ENCODE data around the gene PCDHB10.
"Not testable (repeated sequence)": the region's sequence is repeated elsewhere in the genome, so short reads cannot be mapped to it uniquely, and the experiment has no call there.

PCDHB10 gene

DNA sequence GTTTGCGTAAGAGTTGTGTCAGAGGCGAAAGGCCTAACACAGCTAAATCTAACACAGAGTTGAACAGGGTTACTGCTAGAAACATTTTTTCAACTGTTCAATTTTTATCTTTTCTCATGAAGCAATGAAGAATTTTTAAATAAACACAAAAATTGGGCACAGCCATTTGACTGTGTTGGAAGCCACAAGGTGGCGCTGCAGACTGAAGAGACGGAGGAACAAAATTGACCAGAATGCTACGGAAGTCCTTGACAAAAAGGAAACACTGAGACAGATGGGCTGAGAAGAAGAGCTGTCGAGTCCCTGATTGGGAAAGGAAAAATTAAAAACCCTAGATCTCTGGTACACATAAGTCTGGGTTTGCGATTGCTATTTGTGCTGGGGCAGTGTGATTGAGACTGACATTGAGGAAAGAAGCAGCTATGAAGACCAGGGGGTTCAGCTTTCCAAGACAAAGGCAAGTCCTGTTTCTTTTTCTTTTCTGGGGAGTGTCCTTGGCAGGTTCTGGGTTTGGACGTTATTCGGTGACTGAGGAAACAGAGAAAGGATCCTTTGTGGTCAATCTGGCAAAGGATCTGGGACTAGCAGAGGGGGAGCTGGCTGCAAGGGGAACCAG, 5.1 kb upstream of the PCDHB10 start, which contains the start of gene PCDHB9:
TSS of gene PCDHB9 (plus strand) at position 265 of the 616 bp plus-strand sequence. CDS start at position 423, 158 bp downstream.
- no peak for DNase-seq (ENCODE audit: low read depth in 2 of 2, low spot score in 1 of 2)

DNA sequence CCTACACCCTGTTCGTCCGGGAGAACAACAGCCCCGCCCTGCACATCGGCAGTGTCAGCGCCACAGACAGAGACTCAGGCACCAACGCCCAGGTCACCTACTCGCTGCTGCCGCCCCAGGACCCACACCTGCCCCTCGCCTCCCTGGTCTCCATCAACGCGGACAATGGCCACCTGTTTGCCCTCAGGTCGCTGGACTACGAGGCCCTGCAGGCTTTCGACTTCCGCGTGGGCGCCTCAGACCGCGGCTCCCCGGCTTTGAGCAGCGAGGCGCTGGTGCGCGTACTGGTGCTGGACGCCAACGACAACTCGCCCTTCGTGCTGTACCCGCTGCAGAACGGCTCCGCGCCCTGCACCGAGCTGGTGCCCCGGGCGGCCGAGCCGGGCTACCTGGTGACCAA, 3.5 kb upstream of the PCDHB10 start:
- not testable (repeated sequence) for DNase-seq (ENCODE audit: low read depth in 2 of 2, low spot score in 1 of 2)

DNA sequence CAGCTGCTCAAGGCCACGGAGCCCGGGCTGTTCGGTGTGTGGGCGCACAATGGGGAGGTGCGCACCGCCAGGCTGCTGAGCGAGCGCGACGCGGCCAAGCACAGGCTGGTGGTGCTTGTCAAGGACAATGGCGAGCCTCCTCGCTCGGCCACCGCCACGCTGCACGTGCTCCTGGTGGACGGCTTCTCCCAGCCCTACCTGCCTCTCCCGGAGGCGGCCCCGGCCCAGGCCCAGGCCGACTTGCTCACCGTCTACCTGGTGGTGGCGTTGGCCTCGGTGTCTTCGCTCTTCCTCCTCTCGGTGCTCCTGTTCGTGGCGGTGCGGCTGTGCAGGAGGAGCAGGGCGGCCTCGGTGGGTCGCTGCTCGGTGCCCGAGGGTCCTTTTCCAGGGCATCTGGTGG, 3.0 kb upstream of the PCDHB10 start:
- DNase-seq (ENCODE audit: low read depth in 2 of 2, low spot score in 1 of 2) = not testable (repeated sequence)

GRCh38 chr5:141194332-141194731, 2.2 kb downstream of the PCDHB10 start:
- DNase-seq (ENCODE audit: low read depth in 2 of 2, low spot score in 1 of 2) = not testable (repeated sequence)

DNA sequence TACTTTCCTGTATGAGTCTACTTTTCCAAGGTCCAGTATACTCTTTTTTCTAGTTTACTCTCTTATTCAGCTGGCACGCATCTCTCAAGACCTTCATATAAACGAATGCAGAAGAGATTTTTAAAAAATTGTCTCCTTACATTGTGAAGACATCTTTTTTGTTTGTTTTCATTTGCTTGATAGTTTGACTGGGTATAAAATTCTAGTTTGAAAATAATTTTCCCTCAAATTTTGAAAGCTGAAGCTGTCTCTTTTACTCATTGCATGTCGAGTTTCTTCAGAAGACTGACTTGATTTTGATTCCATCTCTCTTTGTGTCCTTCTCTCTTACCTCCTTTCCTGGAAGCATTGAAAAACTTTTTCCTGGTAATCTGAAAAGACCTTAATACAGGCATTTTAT, 4.2 kb downstream of the PCDHB10 start:
- no peak for DNase-seq (ENCODE audit: low read depth in 2 of 2, low spot score in 1 of 2)

DNA sequence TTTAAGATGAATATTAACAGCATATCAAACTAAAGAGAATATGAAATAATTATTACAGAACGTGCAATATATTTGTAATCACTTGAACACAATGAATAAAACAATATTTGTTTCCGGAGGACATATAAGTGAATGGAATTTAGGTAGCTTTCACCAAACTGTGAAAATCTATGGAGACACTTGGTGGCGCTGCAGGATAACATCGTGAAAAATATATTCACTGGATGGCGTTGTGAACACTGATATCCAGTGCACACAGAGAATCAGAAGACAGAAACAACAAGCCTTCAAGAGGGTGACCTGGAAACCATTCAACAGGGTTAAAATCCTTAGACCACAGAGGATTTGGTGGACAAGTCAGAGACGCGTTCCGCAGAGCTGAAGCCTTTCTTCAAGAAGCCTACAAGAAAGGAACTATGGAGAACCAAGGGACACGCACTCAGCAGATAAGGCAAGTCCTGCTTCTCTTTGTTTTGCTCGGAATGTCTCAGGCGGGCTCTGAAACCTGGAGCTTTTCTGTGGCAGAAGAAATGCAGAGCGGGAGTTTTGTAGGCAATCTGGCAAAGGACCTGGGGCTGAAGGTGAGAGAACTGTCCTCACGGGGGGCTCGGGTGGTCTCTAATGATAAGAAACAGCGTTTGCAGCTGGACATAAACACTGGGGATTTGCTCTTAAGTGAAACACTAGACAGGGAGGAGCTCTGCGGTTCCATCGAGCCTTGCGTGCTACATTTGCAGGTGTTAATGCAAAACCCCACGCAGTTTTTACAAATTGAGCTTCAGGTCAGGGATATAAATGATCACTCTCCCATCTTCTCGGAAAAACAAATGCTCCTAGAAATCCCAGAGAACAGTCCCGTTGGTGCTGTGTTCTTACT, 7.4 kb downstream of the PCDHB10 start, which contains the start of gene PCDHB11:
TSS of gene PCDHB11 (plus strand) at position 269 of the 877 bp plus-strand sequence. CDS start at position 417, 148 bp downstream.
- no peak for DNase-seq (ENCODE audit: low read depth in 2 of 2, low spot score in 1 of 2)

- DNase-seq (ENCODE audit: low read depth in 2 of 2, low spot score in 1 of 2) = not testable (repeated sequence)
These were observed 9.0 kb downstream of the PCDHB10 start for GRCh38 chr5:141201126-141201525.

GRCh38 chr5:141201646-141202045, 9.5 kb downstream of the PCDHB10 start:
- not testable (repeated sequence) for DNase-seq (ENCODE audit: low read depth in 2 of 2, low spot score in 1 of 2)

DNA sequence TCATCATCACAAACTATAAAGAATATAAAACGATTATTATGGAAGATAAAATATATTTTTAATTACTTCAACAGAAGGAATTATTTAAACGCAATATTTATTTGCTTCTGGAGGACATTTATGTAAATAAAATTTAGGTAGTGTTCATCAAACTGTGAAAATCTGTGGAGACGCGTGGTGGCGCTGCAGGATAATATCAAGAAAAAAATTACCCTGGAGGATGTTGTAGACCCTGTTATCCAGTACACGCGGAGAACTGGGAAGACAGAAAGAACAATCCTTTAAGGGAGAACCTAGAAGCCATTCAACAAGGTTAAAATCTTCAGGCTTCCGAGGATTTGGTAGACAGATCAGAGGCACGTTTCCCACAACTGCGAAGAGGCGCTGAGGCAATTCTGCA, 16.3 kb downstream of the PCDHB10 start, which contains the start of gene PCDHB12:
TSS of gene PCDHB12 (plus strand) at position 242 of the 400 bp plus-strand sequence. CDS start 189 bp downstream, outside the sequence.
- DNase-seq (ENCODE audit: low read depth in 2 of 2, low spot score in 1 of 2) = no peak

DNA sequence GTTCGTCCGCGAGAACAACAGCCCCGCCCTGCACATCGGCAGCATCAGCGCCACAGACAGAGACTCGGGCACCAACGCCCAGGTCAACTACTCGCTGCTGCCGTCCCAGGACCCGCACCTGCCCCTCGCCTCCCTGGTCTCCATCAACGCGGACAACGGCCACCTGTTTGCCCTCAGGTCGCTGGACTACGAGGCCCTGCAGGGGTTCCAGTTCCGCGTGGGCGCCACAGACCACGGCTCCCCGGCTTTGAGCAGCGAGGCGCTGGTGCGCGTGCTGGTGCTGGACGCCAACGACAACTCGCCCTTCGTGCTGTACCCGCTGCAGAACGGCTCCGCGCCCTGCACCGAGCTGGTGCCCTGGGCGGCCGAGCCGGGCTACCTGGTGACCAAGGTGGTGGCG, 18.1 kb downstream of the PCDHB10 start:
- not testable (repeated sequence) for DNase-seq (ENCODE audit: low read depth in 2 of 2, low spot score in 1 of 2)

GRCh38 chr5:141210849-141211248, 18.7 kb downstream of the PCDHB10 start:
- not testable (repeated sequence) for DNase-seq (ENCODE audit: low read depth in 2 of 2, low spot score in 1 of 2)

- DNase-seq (ENCODE audit: low read depth in 2 of 2, low spot score in 1 of 2) = not testable (repeated sequence)
These were observed 21.6 kb downstream of the PCDHB10 start, which contains the start of gene PCDHB13 for GRCh38 chr5:141213656-141214339. Gene PCDHB13 (plus strand): TSS chr5:141213919. CDS start chr5:141214124, 205 bp downstream.

DNA sequence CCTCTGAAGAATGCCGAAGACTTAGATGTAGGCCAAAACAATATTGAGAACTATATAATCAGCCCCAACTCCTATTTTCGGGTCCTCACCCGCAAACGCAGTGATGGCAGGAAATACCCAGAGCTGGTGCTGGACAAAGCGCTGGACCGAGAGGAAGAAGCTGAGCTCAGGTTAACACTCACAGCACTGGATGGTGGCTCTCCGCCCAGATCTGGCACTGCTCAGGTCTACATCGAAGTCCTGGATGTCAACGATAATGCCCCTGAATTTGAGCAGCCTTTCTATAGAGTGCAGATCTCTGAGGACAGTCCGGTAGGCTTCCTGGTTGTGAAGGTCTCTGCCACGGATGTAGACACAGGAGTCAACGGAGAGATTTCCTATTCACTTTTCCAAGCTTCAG, 22.4 kb downstream of the PCDHB10 start:
- DNase-seq (ENCODE audit: low read depth in 2 of 2, low spot score in 1 of 2) = not testable (repeated sequence)

- DNase-seq (ENCODE audit: low read depth in 2 of 2, low spot score in 1 of 2) = not testable (repeated sequence)
These were observed 23.4 kb downstream of the PCDHB10 start for GRCh38 chr5:141215504-141215903.

GRCh38 chr5:141216035-141216434, 23.9 kb downstream of the PCDHB10 start:
- not testable (repeated sequence) for DNase-seq (ENCODE audit: low read depth in 2 of 2, low spot score in 1 of 2)

DNA sequence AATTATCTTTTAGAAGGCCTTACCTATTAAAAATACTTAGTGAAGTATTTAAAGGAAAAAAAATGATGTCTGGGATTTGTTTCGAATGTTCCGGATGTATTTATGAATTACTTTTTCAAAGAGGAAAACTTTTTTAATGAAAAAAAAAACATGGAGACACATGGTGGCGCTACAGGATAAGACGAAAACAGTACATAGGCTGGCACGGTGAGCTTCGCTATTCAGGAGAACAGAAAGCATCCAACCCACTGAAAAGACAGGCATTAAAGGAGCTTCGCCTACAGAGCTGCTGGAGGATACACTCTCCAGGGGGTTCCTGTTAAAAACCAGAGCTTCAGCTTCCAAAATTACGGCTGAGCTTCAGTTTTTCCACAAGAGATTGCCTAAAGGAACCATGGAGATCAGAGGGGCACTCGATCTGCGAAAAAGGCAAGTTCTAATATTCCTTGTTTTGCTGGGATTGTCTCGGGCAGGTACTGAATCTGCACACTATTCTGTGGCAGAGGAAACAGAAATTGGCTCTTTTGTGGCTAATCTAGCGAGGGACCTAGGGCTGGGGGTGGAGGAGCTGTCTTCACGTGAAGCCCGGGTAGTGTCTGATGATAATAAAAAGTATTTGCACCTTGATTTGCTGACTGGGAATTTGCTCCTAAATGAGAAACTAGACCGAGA, 31.1 kb downstream of the PCDHB10 start, which contains the start of gene PCDHB14:
TSS of gene PCDHB14 (plus strand) at position 232 of the 672 bp plus-strand sequence. CDS start at position 395, 163 bp downstream.
- no peak for DNase-seq (ENCODE audit: low read depth in 2 of 2, low spot score in 1 of 2)

DNA sequence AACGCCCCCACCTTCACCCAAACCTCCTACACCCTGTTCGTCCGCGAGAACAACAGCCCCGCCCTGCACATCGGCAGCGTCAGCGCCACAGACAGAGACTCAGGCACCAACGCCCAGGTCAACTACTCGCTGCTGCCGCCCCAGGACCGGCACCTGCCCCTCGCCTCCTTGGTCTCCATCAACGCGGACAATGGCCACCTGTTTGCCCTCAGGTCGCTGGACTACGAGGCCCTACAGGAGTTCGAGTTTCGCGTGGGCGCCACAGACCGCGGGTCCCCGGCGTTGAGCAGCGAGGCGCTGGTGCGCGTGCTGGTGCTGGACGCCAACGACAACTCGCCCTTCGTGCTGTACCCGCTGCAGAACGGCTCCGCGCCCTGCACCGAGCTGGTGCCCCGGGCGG, 32.7 kb downstream of the PCDHB10 start:
- DNase-seq (ENCODE audit: low read depth in 2 of 2, low spot score in 1 of 2) = not testable (repeated sequence)

- not testable (repeated sequence) for DNase-seq (ENCODE audit: low read depth in 2 of 2, low spot score in 1 of 2)
These were observed 33.3 kb downstream of the PCDHB10 start for GRCh38 chr5:141225421-141225820.

DNA sequence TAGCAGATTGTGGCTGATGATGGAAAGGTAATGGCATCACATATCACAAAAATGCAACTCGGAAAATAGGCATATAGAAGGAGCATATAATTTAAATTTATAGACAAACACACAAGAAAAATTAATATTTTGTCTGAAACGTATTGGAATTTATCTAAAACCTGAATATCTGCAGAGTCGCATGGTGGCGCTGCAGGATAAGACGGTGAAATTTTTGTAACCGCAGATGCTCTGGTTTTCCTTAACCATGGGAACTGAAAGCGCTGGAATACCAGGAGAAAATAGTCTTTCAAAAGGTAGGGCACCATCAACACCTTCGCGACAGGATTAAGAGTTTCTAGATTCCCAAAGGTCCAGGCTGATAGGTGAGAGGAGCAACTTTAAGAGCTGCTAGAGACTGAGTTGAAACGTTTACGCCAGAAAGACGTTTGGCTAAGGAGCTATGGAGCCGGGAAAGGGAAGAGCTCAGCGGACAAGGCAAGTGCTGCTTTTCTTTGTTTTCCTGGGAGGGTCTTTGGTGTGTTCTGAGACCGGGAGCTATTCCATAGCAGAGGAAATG, 42.0 kb downstream of the PCDHB10 start:
- no peak for DNase-seq (ENCODE audit: low read depth in 2 of 2, low spot score in 1 of 2)

DNA sequence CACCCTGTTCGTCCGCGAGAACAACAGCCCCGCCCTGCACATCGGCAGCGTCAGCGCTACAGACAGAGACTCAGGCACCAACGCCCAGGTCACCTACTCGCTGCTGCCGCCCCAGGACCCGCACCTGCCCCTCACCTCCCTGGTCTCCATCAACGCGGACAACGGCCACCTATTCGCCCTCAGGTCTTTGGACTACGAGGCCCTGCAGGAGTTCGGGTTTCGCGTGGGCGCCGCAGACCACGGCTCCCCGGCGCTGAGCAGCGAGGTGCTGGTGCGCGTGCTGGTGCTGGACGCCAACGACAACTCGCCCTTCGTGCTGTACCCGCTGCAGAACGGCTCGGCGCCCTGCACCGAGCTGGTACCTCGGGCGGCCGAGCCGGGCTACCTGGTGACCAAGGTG, 43.8 kb downstream of the PCDHB10 start:
- not testable (repeated sequence) for DNase-seq (ENCODE audit: low read depth in 2 of 2, low spot score in 1 of 2)

Data from stimulated activated CD8-positive, alpha-beta memory T cell treated with anti-CD3 and anti-CD28 coated beads, Interleukin-4, amount 100 ng/mL, for 1 hour (primary cell).